ENCODE measurements around the gene DDR2.
"Not testable (repeated sequence)": the region's sequence is repeated elsewhere in the genome, so short reads cannot be mapped to it uniquely, and the experiment has no call there.

DNA sequence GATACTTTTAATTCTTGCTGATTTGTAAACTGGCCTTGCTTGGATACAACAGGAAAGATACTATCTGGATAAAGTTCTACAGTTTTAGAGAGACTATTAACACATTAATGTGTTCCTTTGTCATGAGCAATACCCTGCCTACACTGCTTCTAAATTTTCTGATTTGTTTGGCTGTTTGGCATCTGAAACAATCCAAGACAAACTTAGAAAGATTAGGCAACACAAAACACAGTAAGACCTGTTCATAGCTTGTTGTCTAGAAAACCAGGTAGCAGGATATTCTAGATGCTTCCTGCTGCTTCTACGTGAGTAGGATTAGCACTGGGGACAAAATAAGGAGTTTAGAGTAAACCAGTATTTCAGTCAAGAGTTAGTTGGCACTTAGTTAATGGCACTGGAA is 152.7 kb downstream of the DDR2 start:
- not testable (repeated sequence) for TF ChIP-seq POLR2A (IDR thresholded peaks at IDR 0.05; ENCODE audit: low read length); GATA1 (IDR thresholded peaks at IDR 0.05; ENCODE audit: low read depth, low read length)

All from erythroblast (primary cell).